ENCODE results near the gene RAB3IL1. TPM values are rescaled to one million over a fixed set of nuclear protein-coding genes. Genes with fewer than 3 reads are reported as not detected.
A peak's percentile ranks its signal among the peaks of the same experiment; 100 is the strongest.

RAB3IL1 gene
- total and polyA plus RNA-seq, 2 of the 13 experiments (the other 11 are each of a cell fraction or from before 2014, with no cell fraction given): 1.2 to 2.0 TPM

DNA sequence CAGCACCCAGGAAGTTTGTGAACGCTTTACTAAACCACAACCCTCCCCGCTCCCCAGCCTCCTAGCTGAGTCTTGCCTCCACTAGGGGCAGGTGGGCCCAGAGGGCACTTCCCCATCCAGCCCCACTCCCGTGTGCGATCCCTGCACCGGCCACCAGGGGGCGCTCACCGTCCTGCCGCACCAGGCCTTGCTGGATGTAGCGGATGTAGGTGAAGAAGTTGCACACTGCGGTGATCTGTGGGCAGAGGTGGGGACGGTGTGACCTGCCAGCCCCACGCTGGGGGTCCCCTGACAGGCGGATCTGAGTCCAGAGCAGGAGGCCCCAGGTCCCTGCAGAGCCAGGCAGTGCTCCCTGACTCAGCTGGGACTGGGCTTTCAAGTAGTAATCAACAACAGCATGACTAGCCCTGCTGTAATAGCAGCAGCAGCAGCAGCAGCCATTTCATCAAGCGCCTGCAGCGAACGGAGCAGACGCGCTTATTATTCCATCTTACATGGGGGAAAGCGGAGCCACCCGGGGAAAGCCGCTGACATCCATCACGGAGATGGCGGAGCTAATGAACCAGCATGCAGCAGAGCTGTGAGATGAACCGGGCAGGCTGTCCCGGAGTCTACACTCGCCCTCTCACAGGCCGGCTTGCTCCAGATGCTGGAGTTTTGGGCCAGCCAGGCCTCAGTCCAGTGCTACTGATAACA is 18.1 kb downstream of the RAB3IL1 start (continued):
- TF ChIP-seq, protein P1, sequence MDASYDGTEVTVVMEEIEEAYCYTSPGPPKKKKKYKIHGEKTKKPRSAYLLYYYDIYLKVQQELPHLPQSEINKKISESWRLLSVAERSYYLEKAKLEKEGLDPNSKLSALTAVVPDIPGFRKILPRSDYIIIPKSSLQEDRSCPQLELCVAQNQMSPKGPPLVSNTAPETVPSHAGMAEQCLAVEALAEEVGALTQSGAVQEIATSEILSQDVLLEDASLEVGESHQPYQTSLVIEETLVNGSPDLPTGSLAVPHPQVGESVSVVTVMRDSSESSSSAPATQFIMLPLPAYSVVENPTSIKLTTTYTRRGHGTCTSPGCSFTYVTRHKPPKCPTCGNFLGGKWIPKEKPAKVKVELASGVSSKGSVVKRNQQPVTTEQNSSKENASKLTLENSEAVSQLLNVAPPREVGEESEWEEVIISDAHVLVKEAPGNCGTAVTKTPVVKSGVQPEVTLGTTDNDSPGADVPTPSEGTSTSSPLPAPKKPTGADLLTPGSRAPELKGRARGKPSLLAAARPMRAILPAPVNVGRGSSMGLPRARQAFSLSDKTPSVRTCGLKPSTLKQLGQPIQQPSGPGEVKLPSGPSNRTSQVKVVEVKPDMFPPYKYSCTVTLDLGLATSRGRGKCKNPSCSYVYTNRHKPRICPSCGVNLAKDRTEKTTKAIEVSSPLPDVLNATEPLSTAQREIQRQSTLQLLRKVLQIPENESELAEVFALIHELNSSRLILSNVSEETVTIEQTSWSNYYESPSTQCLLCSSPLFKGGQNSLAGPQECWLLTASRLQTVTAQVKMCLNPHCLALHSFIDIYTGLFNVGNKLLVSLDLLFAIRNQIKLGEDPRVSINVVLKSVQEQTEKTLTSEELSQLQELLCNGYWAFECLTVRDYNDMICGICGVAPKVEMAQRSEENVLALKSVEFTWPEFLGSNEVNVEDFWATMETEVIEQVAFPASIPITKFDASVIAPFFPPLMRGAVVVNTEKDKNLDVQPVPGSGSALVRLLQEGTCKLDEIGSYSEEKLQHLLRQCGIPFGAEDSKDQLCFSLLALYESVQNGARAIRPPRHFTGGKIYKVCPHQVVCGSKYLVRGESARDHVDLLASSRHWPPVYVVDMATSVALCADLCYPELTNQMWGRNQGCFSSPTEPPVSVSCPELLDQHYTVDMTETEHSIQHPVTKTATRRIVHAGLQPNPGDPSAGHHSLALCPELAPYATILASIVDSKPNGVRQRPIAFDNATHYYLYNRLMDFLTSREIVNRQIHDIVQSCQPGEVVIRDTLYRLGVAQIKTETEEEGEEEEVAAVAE (CRISPR knock-in tag; IDR thresholded peaks at IDR 0.05; ENCODE audit: borderline replicate concordance): 0 out of 2 replicates have a peak, but pooled peaks have one; percentile 33
- 0 out of 2 replicates have a peak, but pooled peaks have one; percentile 55 for TF ChIP-seq ZNF589 (CRISPR knock-in tag; conservative IDR thresholded peaks at IDR 0.05)
- TF ChIP-seq SPEN (CRISPR knock-in tag; IDR thresholded peaks at IDR 0.05; ENCODE audit: low read depth): peak; percentile 50; the same call in 1 of the 2 replicates
- TF ChIP-seq, protein P2, sequence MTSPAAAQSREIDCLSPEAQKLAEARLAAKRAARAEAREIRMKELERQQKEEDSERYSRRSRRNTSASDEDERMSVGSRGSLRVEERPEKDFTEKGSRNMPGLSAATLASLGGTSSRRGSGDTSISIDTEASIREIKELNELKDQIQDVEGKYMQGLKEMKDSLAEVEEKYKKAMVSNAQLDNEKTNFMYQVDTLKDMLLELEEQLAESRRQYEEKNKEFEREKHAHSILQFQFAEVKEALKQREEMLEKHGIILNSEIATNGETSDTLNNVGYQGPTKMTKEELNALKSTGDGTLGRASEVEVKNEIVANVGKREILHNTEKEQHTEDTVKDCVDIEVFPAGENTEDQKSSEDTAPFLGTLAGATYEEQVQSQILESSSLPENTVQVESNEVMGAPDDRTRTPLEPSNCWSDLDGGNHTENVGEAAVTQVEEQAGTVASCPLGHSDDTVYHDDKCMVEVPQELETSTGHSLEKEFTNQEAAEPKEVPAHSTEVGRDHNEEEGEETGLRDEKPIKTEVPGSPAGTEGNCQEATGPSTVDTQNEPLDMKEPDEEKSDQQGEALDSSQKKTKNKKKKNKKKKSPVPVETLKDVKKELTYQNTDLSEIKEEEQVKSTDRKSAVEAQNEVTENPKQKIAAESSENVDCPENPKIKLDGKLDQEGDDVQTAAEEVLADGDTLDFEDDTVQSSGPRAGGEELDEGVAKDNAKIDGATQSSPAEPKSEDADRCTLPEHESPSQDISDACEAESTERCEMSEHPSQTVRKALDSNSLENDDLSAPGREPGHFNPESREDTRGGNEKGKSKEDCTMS (CRISPR knock-in tag; conservative IDR thresholded peaks at IDR 0.05): 0 out of 2 replicates have a peak, but pooled peaks have one; percentile 58
- peak; percentile 28; the same call in 1 of the 2 replicates for TF ChIP-seq SOX5 (CRISPR knock-in tag; IDR thresholded peaks at IDR 0.05; ENCODE audit: borderline replicate concordance)
- 0 out of 2 replicates have a peak, but pooled peaks have one; percentile 37 for TF ChIP-seq ZNF263 (CRISPR knock-in tag; IDR thresholded peaks at IDR 0.05)
- TF ChIP-seq, protein P3, sequence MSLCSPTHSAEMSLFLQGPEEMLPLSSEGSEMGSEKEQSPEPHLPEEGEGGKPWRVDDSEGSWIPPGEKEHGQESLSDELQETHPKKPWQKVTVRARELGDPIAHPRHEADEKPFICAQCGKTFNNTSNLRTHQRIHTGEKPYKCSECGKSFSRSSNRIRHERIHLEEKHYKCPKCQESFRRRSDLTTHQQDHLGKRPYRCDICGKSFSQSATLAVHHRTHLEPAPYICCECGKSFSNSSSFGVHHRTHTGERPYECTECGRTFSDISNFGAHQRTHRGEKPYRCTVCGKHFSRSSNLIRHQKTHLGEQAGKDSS (CRISPR knock-in tag; IDR thresholded peaks at IDR 0.05; ENCODE audit: borderline replicate concordance, low read depth): peak; percentile 64; the same call in 1 of the 2 replicates
- TF ChIP-seq, protein P4, sequence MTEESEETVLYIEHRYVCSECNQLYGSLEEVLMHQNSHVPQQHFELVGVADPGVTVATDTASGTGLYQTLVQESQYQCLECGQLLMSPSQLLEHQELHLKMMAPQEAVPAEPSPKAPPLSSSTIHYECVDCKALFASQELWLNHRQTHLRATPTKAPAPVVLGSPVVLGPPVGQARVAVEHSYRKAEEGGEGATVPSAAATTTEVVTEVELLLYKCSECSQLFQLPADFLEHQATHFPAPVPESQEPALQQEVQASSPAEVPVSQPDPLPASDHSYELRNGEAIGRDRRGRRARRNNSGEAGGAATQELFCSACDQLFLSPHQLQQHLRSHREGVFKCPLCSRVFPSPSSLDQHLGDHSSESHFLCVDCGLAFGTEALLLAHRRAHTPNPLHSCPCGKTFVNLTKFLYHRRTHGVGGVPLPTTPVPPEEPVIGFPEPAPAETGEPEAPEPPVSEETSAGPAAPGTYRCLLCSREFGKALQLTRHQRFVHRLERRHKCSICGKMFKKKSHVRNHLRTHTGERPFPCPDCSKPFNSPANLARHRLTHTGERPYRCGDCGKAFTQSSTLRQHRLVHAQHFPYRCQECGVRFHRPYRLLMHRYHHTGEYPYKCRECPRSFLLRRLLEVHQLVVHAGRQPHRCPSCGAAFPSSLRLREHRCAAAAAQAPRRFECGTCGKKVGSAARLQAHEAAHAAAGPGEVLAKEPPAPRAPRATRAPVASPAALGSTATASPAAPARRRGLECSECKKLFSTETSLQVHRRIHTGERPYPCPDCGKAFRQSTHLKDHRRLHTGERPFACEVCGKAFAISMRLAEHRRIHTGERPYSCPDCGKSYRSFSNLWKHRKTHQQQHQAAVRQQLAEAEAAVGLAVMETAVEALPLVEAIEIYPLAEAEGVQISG (CRISPR knock-in tag; IDR thresholded peaks at IDR 0.05): peak; percentile 62; the same call in 1 of the 2 replicates
- TF ChIP-seq, protein P5, sequence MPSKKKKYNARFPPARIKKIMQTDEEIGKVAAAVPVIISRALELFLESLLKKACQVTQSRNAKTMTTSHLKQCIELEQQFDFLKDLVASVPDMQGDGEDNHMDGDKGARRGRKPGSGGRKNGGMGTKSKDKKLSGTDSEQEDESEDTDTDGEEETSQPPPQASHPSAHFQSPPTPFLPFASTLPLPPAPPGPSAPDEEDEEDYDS (CRISPR knock-in tag; IDR thresholded peaks at IDR 0.05): 0 out of 2 replicates have a peak, but pooled peaks have one; percentile 41
- TF ChIP-seq ZNF792 (CRISPR knock-in tag; IDR thresholded peaks at IDR 0.05): 0 out of 2 replicates have a peak, but pooled peaks have one; percentile 50
- 0 out of 2 replicates have a peak, but pooled peaks have one; percentile 50 for TF ChIP-seq HNRNPL (IDR thresholded peaks at IDR 0.05; ENCODE audit: low read depth, low read length)
- TF ChIP-seq HOXA3 (CRISPR knock-in tag; IDR thresholded peaks at IDR 0.05): 0 out of 2 replicates have a peak, but pooled peaks have one; percentile 16
- no peak for TF ChIP-seq HIVEP1 (CRISPR knock-in tag; IDR thresholded peaks at IDR 0.05)
- TF ChIP-seq FOSL2 (CRISPR knock-in tag; IDR thresholded peaks at IDR 0.05): peak; percentile 59
